HG02678 (cell line): ENCODE measurements around the gene MSH3.
"Not testable (repeated sequence)": the region's sequence is repeated elsewhere in the genome, so short reads cannot be mapped to it uniquely, and the experiment has no call there.

Source experiments
- ATAC-seq: cut with Tn5 transposase; IDR thresholded peaks from one replicate; pipeline ENCODE4 v1.9.1; 2021; ENCODE audit warnings: mild to moderate bottlenecking, moderate library complexity; ENCODE audit not compliant: unreplicated experiment

MSH3 gene

DNA sequence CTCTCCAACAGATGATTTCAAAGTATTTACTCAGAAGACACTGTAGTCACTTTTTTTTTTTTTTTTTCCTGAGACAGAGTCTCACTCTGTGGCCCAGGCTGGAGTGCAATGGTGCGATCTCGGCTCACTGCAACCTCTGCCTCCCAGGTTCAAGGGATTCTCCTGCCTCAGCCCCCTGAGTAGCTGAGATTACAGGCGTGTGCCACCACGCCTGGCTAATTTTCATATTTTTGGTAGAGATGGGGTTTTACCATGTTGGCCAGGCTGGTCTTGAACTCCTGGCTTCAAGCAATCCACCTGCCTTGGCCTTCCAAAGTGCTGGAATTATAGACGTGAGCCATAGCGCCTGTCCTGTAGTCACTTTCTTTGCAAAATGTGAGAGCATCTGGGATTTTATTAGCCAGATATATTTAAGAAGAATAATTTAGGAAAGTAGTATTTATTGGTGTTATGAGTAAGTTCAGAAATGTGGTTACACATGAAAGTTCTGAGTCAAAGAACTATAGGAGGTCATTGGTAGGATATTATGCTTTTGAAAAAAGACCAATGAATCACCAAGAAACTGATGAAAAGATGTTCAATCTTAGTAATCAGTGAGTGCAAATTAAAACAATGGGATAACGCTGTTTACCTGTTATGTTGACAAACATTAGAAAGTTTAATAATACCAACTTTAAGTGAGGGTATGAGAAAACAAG is 135.0 kb downstream of the MSH3 start:
- ATAC-seq: not testable (repeated sequence)

DNA sequence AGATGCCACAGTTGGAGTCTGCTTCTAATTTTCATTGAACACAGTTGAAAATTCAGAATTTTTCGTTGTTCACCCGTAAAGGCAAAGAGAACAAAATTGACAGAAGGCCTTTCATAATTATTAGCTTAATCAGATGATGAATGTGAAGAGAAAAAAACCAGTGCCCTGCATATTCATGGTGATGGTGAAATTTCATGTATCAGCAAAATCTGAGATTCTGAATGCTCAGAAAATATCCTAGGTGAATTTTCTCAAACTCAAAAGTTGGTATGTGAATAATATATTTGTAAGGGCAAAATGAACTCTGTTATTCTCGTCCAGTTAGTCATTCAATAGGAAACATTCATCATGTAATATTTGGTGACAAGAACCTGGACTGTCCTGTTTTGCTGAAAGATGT is 136.2 kb downstream of the MSH3 start:
- ATAC-seq: no peak

DNA sequence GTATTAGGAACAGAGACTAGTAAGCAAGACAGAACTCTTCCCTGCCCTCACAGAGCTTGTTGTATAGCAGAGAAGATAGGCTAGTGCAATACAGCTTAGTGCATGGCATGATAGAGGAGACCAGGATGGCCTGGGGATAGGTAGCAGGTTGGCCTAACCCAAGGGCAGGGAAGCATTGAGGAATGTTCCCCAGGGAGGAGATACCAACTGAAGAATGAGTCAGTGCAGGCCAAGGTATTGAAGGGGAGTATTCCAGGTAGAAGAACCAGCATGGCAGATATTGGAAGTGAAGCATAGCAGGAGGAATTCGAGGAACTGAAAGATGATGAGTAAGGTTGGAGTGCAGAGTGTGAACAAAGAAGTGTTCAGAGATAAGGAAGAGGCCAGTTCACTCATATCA is 138.9 kb downstream of the MSH3 start:
- ATAC-seq: no peak

DNA sequence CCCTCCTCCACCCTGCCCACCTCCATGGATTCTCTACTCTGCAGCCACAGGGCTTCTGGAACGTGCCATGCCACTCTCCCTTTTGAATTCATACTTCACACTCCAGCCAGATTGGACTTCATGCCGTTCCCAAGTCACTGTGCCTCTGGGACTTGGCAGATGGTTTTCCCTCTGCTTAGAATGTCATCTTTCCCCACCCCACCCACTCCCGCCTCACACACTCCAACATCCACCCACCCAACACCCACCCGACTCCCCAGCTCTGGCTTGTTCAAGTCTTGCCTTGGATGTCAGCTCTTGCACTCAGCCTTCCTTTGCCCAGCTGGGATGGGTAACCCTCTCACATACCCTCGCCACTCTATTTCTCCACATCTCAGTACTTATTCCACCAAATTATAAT is 142.4 kb downstream of the MSH3 start:
- ATAC-seq: no peak

DNA sequence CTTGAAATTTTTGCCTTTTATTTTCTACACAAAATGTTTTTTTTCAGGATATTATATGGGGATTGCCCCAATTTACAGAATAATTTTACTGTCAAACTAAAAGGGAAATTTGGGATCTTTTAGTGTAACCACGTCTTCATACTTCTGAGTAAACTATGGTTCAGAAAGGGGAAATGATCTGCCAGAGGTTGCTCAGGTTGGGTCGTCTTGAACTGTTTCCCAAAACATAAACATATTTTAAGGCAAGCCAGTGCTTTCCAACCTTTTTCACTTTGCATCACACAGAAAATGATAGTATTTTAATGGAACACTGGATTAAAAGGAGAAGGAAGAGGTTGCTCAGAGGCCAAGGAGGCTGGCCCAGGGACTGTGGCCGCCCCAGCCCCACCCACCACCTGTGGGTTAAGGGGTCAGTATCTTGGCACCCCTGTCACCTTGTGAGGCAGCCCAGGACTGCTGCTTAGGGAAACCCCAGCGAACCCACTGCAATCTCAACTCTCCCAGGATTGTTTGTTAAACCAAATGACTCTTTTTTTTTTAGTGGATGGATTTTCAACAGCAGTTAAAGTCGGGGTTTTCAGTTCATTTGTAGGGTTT is 143.1 kb downstream of the MSH3 start:
- no peak for ATAC-seq

DNA sequence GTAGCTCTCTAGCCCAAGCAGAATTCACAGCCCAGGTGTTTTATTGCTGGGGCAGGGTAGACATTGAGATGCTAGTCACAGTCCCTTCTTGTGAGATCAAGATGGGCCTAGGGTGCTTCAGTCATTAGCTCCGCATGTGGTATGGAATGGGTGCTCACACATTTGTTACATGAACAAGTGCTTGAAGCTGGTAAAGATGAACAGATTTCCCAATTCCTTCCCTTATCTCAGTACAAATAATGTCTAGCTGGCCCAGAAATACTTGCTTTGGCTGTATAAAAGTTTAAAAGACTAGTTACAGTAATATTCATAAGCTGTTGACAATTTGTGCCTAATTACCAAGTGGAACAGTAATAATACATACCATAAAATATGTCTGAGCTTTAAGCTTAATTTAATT is 143.7 kb downstream of the MSH3 start:
- no peak for ATAC-seq

DNA sequence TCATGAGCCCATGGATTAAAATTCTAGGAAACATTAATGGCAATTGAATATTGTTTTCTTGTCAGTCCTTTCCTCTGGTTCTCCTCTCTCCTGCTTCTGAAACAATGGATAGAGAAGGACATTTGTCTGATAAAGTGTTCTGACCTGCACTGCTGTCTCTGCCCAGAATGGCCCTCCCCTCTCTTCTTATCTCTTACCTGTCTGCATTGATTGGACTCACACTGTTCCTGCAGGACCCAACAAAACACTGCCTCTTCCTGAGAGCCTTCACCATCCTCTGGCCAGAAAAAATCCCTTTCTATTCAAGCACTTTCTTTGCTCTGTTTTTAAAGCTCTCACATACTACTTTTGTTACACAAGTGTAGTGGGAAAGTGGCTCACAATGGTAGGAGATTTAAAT is 144.2 kb downstream of the MSH3 start:
- no peak for ATAC-seq

DNA sequence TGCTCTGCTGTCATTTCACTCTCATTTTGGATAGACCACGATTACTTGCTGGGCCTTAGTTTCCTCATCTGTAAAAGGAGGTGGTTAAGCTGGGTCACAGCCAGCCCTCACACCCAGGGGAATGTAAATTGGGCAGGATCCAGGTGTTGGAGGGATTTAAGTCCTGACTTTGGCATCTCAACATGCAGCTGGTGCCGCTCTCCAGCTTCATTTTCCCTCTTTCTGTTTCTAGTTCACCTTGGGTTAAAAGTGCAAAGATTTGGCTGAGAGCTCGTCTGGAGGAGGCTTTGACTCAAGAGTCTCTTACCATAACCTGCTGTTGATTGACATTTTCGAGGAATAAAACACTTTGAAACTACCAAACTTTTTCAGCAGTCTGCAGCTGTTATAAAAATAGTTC is 144.6 kb downstream of the MSH3 start:
- ATAC-seq: no peak

DNA sequence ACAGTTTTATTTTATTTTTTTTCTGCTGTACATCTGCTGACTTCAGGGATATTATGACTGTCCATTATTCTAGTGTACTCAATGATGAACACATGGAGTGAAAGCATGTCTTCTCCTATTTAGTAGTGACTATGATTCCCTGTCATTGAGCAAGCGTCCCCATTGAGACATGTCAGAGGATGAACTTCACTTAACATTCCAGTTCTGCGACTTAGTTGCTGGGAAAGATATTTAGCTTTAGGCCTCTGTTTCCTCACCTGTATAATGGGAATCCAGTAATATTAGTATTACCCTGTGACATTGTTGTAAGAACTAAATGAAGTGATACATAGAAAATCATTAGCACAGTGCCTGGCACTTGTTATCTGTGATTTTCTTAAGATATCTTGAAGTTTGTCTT is 145.1 kb downstream of the MSH3 start:
- no peak for ATAC-seq

DNA sequence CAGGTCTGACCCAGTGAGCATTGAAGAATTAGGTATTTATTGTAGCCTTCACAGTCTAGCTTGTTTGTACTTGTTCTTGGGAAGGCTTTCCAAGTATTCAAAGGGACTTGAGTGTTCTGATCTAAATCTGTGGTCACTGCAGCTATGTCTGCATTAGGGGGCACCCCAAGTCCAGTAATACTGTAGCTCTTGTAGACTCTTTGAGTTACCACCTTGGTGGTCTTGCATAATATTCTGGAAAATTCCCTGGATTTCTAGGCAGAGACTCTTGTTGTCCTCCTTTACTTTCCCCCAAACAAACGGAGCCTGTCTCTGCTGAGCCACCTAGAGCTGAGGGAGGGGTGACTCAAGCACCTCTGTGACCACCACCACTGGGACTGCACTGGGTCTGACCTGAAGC is 149.9 kb downstream of the MSH3 start:
- no peak for ATAC-seq

DNA sequence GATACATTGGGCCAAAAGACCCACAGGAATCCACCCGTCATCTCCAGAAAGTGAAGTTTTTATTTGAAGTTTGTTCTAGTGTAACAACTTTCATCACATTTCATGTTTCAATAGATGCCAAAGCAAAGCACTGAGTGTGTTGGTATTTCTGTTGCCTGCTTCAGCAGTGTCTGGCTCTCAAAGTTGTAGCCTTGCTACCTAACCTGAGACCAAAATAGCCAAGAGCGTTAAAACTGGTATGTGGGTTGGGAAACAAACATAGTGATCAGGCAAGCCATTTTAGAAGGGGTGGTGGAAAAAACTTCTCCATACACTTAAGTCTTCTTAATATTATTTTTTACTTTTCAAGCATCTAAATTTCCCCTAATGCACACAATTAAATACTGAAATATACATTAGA is 150.6 kb downstream of the MSH3 start:
- no peak for ATAC-seq

DNA sequence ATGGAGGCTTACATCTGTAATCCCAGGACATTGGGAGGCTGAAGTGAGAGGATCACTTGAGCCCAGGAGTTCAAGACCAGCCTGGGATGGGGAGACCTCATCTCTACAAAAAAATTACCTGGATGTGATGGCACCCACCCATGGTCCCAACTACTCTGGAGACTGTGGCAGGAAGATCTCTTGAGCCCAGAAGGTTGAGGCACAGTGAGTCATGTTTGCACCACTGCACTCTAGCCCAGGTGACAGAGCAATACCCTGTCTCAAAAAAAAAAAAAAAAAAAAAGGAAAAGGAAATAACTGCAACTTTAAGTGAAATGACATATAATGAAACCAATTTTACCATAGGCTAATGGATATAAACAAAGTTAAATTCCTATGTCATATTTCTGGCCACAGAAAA is 152.5 kb downstream of the MSH3 start:
- no peak for ATAC-seq

DNA sequence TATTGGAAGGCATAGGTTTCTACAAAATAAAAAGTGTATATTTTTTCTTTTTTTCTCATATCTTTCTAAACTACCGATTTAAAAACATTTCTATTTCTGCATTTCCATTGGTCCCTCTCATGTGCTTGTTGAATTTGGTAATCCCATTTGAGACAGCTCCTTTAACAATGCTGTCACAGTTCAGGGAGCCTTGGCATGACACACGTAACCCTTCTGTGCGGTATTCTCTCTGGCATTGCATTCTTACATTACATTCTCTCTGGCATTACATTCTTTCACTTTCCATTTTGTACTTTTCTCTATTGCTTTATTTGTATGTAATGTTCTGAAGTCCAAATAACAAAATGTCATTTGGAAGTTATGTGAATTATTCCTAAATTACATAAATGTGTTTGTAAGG is 155.0 kb downstream of the MSH3 start:
- no peak for ATAC-seq

DNA sequence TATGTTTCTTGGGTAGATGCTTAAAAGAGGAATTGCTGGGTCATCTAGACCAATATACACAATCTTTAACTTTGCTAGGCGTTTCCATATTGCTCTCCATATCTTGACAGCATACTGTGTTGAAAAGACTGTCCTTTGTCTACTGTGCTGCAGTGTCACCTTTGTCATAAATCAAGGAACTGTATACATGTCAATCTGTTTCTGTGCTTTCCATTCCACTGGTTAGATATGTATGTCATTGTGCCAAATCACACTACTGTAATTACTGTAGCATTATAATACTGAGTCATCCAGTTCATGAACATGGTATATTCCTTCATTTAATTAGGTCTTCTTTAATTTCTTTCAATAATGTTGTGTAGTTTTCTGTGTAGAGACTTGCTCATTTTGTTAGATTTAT is 156.0 kb downstream of the MSH3 start:
- ATAC-seq: no peak

DNA sequence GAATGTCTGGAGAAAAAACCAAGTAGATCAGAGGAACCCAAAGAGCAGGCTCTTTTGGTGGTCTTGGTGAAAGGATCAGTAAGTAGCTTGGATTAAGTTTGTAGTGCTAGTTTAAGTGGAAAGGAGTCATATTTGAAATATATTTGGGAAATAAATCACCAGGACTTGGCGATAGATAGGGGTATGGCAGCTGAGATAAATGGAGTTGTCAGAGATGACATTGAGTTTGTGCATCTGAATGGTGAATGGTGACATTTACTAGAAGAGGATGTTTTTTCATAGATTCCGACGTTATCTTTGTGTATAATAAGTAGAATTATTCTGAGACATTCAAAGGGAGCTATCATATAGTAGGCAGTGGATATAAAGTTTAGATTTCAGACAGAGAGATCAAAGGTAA is 162.1 kb downstream of the MSH3 start:
- no peak for ATAC-seq

DNA sequence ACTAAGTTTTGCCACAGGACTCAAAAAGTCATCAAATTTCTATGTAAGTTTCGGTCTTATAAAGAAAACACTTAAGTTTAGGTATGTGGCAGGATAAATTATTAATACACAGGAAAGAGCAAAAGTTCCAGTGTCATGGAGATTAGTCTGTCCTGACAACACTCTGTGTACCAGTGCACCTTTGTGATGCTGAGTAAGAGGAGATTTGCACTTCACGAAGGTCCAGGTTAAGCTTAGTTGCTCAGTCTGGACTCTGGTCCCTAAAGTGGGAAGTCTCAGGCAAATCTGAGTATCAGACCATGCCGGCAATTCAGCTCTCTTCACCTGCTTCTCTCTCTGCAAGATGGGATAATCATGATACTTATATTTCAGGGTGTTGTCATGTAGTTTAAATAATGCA is 166.2 kb downstream of the MSH3 start:
- ATAC-seq: no peak

DNA sequence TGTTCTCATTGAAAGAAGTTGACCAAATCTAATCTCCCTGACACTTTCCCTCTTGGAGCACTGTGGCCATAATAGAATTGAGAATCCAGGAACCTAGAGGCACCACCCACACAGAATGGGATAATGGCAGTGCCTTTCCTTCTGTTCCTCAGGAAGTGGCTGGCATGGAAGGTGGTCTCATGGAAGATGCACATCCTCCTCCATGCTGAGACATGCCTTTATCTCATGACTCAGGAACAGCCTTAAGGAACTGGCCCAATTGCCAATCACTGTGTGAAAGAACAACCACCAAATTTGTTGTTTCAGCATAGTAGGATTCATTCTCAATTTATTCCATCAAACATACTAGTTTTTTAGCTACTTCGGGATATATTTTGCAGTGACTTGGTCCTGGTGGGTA is 168.2 kb downstream of the MSH3 start:
- ATAC-seq: no peak

DNA sequence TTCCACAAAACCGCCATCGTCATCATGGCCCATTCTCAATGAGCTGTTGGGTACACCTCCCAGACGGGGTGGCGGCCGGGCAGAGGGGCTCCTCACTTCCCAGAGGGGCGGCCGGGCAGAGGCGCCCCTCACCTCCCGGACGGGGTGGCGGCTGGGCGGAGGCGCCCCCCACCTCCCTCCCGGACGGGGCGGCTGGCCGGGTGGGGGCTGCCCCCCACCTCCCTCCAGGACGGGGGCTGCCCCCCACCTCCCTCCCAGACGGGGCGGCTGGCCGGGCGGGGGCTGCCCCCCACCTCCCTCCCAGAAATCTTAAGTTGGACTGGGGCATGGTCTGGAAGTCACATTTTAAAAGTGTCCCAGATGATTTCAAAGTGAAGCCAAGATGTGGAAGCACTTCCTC is 169.7 kb downstream of the MSH3 start:
- ATAC-seq: not testable (repeated sequence)

DNA sequence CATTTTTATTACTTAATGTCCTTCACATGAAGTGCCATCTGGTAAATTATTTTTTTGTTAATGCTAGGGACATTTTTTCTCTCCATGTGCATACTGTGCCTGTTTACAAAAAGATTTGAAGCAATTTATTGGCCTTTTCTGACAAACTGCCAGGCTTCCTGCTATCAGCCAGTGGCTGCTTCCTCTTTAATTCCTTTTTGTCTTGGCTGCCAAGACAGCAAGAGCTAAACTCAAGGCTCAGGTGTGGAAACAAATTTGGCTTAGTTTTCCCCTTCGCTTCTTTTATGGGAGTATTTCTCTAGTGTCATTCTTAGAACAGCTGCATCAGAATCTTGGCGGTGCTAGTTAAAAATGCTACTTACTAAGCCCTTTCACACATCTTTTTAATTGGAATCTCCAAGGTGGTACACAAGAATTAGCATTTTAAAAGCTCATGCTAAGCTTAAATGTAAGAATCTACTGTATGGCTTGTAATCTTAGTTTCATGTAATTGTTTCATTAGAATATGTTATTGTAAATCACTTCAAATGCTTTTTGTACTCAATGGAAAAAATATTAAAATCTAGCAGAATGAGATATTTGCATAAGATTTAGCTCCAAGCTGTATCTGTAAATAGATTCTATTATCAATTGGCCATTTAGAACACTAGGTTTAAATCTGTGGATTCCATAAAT is 171.5 kb downstream of the MSH3 start:
- ATAC-seq: no peak

DNA sequence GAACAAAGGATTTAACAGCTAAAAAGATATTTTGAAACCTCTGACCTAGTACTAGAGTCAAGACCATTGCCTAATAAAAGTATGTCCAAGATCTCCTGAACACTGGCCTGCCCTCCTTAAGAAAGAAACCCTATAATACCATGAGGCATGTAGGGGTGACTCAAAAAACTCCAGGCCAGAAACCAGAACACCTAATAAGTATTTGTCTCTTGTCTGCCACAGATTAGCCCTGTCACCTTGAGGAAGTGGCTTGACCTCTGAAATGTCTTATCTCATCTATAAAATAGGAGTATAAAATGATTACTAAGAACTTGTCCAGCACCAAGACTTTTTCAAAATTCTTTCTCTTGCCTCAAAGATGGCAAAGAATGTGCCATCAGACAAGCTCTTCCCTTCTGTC is 180.3 kb downstream of the MSH3 start:
- no peak for ATAC-seq

DNA sequence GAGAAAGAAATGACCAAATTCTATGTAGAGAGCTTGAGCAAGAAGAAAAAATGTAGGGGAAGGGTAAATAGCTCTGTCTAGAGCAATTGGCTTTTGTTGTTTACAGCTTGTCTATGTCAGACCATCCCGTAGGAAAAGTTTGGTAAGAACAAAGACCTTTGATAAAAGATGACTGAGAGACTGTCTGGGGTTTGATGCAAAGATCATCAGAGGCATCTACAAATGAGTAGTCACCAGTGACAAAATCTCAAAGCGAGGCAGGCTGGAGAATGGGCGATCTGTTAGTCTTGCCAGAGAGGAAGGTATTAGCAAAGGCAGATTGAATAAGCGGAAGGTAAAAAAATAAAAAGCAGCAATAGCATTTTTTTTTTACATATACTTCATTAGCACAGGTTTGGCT is 180.7 kb downstream of the MSH3 start:
- ATAC-seq: no peak

DNA sequence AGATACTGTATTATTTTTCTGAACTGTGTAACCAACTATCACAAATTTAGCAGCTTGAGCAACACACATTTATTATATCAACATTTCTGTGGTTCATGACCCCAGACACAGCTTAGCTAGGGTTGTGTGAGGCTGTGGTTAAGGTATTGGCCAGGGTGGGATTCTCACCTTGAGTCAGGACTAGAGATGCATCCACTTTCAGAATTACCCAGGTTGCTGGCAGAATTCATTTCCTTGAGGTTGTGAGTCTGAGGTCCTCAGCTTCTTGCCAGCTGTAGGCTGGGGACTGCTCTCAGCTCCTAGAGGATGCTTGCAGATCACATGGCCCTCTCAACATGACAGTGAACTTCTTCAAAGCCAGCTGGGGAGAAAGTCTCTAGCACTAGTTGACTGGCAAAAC is 183.2 kb downstream of the MSH3 start:
- ATAC-seq: peak; percentile 90
